Measurements from ENCODE around the gene IFT122.
"Not testable (repeated sequence)": the region's sequence is repeated elsewhere in the genome, so short reads cannot be mapped to it uniquely, and the experiment has no call there.

IFT122 gene

GRCh38 chr3:129487183-129487867 is 47.3 kb downstream of the IFT122 start:
- Histone ChIP-seq H3K9me3 (replicated peaks in 1 of 11) (no peaks in the 10 kb centered on the region), H3K4me1 (peaks cover 4 to 100% (median 8%) of the 10 kb centered on the region in 10 experiments; a peak in 15 of 20 replicates), H4K20me1 (no peaks in the 10 kb centered on the region), H3K36me3 (peaks cover 0 to 66% (median 20%) of the 10 kb centered on the region in 11 experiments; a peak in 18 of 22 replicates), H3K4me2 (peak overlapping the region in 3 of 11 experiments; percentile 55 to 82 (median 77); a peak in 6 of 22 replicates), H3K4me3 (no peak overlapping the region), H3K27ac (peak overlapping the region in 3 of 11 experiments; percentile 81 to 86 (median 85); a peak in 6 of 22 replicates), H3K27me3 (no peaks in the 10 kb centered on the region), H3K9ac (peak overlapping the region in 3 of 11 experiments; percentile 63 to 73 (median 67); a peak in 5 of 22 replicates)
- TF ChIP-seq Cebpa-rat (IDR thresholded peaks at IDR 0.05) = no peak

GRCh38 chr3:129487868-129488335 is 47.9 kb downstream of the IFT122 start:
- peaks cover 0 to 66% (median 23%) of the 10 kb centered on the region in 11 experiments; a peak in 17 of 22 replicates for H3K36me3 ChIP-seq
- peak overlapping the region in 3 of 11 experiments; percentile 81 to 86 (median 85); a peak in 6 of 22 replicates for H3K27ac ChIP-seq
- H3K27me3 ChIP-seq; H3K9me3 ChIP-seq (replicated peaks in 1 of 11); H4K20me1 ChIP-seq; H3K4me3 ChIP-seq: not testable (repeated sequence)
- peaks cover 4 to 95% (median 8%) of the 10 kb centered on the region in 10 experiments; a peak in 15 of 20 replicates for H3K4me1 ChIP-seq
- H3K9ac ChIP-seq = peak overlapping the region in 2 of 11 experiments; percentile 63 to 73; a peak in 4 of 22 replicates
- H3K4me2 ChIP-seq = peak overlapping the region in 3 of 11 experiments; percentile 55 to 82 (median 77); a peak in 6 of 22 replicates

GRCh38 chr3:129489258-129489657 is 49.2 kb downstream of the IFT122 start:
- H3K4me1 ChIP-seq = peaks cover 4 to 81% (median 8%) of the 10 kb centered on the region in 10 experiments; a peak in 15 of 20 replicates
- peak overlapping the region in 4 of 11 experiments; percentile 47 to 85 (median 69); a peak in 8 of 22 replicates for H3K27ac ChIP-seq
- not testable (repeated sequence) for H4K20me1 ChIP-seq; H3K9me3 ChIP-seq (replicated peaks in 1 of 11); H3K4me3 ChIP-seq; H3K27me3 ChIP-seq
- H3K4me2 ChIP-seq = peak overlapping the region in 3 of 11 experiments; percentile 18 to 80 (median 62); a peak in 5 of 22 replicates
- peak overlapping the region in 5 of 11 experiments; percentile 17 to 71 (median 54); a peak in 6 of 22 replicates for H3K9ac ChIP-seq
- peaks cover 0 to 65% (median 25%) of the 10 kb centered on the region in 11 experiments; a peak in 16 of 22 replicates for H3K36me3 ChIP-seq

- H3K9ac ChIP-seq = peak overlapping the region in 9 of 11 experiments; percentile 16 to 71 (median 33); a peak in 9 of 22 replicates
- peak overlapping the region in 7 of 11 experiments; percentile 7 to 80 (median 56); a peak in 10 of 22 replicates for H3K4me2 ChIP-seq
- H3K27ac ChIP-seq = peak overlapping the region in 9 of 11 experiments; percentile 34 to 85 (median 60); a peak in 14 of 22 replicates
These were observed 50.2 kb downstream of the IFT122 start for GRCh38 chr3:129490273-129490675.

GRCh38 chr3:129491077-129491476 is 51.1 kb downstream of the IFT122 start:
- Histone ChIP-seq H3K4me1 (peaks cover 4 to 63% (median 8%) of the 10 kb centered on the region in 10 experiments; a peak in 15 of 20 replicates), H3K36me3 (peaks cover 4 to 61% (median 26%) of the 10 kb centered on the region in 11 experiments; a peak in 16 of 22 replicates), H3K27ac (peak overlapping the region in 6 of 11 experiments; percentile 57 to 80 (median 69); a peak in 9 of 22 replicates), H3K4me2 (peak overlapping the region in 3 of 11 experiments; percentile 61 to 80 (median 62); a peak in 7 of 22 replicates), H3K9ac (peak overlapping the region in 7 of 11 experiments; percentile 17 to 61 (median 38); a peak in 6 of 22 replicates)
- H3K4me3 ChIP-seq; H3K9me3 ChIP-seq (replicated peaks in 1 of 11); H3K27me3 ChIP-seq; H4K20me1 ChIP-seq: not testable (repeated sequence)

More at GRCh38 chr3:129490273-129490675, 50.2 kb downstream of the IFT122 start:
- Histone ChIP-seq H3K36me3 (peaks cover 0 to 65% (median 26%) of the 10 kb centered on the region in 11 experiments; a peak in 15 of 22 replicates), H3K4me1 (peaks cover 4 to 71% (median 8%) of the 10 kb centered on the region in 10 experiments; a peak in 15 of 20 replicates), H3K4me3 (no peak overlapping the region), H3K9me3 (replicated peaks in 1 of 11) (no peaks in the 10 kb centered on the region), H4K20me1 (no peaks in the 10 kb centered on the region), H3K27me3 (no peaks in the 10 kb centered on the region)
- no peak for TF ChIP-seq Cebpa-rat (IDR thresholded peaks at IDR 0.05)

- Histone ChIP-seq H3K9ac (peak overlapping the region in 2 of 11 experiments; percentile 12 to 33; a peak in 1 of 22 replicates), H3K4me2 (peak overlapping the region in 2 of 11 experiments; percentile 61 to 80; a peak in 4 of 22 replicates), H3K27me3 (no peaks in the 10 kb centered on the region), H3K9me3 (replicated peaks in 1 of 11) (no peaks in the 10 kb centered on the region), H4K20me1 (no peaks in the 10 kb centered on the region), H3K4me3 (no peak overlapping the region), H3K36me3 (peaks cover 4 to 60% (median 26%) of the 10 kb centered on the region in 11 experiments; a peak in 16 of 22 replicates), H3K27ac (peak overlapping the region in 1 of 11 experiments; percentile 75; a peak in 2 of 22 replicates), H3K4me1 (peaks cover 4 to 56% (median 8%) of the 10 kb centered on the region in 10 experiments; a peak in 15 of 20 replicates)
- no peak for TF ChIP-seq Cebpa-rat (IDR thresholded peaks at IDR 0.05)
These were observed 51.8 kb downstream of the IFT122 start for GRCh38 chr3:129491794-129492193.

GRCh38 chr3:129492691-129493090 is 52.7 kb downstream of the IFT122 start:
- Histone ChIP-seq H3K4me3 (no peak overlapping the region), H3K9me3 (replicated peaks in 1 of 11) (no peaks in the 10 kb centered on the region), H3K9ac (no peak overlapping the region), H3K27ac (no peak overlapping the region), H3K36me3 (peaks cover 4 to 60% (median 26%) of the 10 kb centered on the region in 11 experiments; a peak in 15 of 22 replicates), H3K27me3 (no peaks in the 10 kb centered on the region), H3K4me2 (no peak overlapping the region), H4K20me1 (no peaks in the 10 kb centered on the region), H3K4me1 (peaks cover 4 to 47% (median 8%) of the 10 kb centered on the region in 10 experiments; a peak in 15 of 20 replicates)
- no peak for TF ChIP-seq Cebpa-rat (IDR thresholded peaks at IDR 0.05)

GRCh38 chr3:129493206-129493605 is 53.2 kb downstream of the IFT122 start:
- Histone ChIP-seq H3K27ac (no peak overlapping the region), H3K9me3 (replicated peaks in 1 of 11) (no peaks in the 10 kb centered on the region), H3K27me3 (no peaks in the 10 kb centered on the region), H3K36me3 (peaks cover 4 to 55% (median 26%) of the 10 kb centered on the region in 11 experiments; a peak in 15 of 22 replicates), H4K20me1 (no peaks in the 10 kb centered on the region), H3K9ac (no peak overlapping the region), H3K4me2 (no peak overlapping the region), H3K4me1 (peaks cover 4 to 42% (median 8%) of the 10 kb centered on the region in 10 experiments; a peak in 15 of 20 replicates), H3K4me3 (no peak overlapping the region)
- no peak for TF ChIP-seq Cebpa-rat (IDR thresholded peaks at IDR 0.05)

GRCh38 chr3:129494499-129494898 is 54.5 kb downstream of the IFT122 start:
- not testable (repeated sequence) for H3K9me3 ChIP-seq (replicated peaks in 1 of 11); H4K20me1 ChIP-seq; H3K27me3 ChIP-seq; H3K9ac ChIP-seq; H3K4me3 ChIP-seq; H3K27ac ChIP-seq; H3K4me2 ChIP-seq
- Histone ChIP-seq H3K4me1 (peaks cover 4 to 29% (median 8%) of the 10 kb centered on the region in 10 experiments; a peak in 15 of 20 replicates), H3K36me3 (peaks cover 4 to 55% (median 26%) of the 10 kb centered on the region in 11 experiments; a peak in 15 of 22 replicates)

GRCh38 chr3:129495006-129495639 is 55.1 kb downstream of the IFT122 start:
- H3K9ac ChIP-seq; H3K9me3 ChIP-seq (replicated peaks in 1 of 11); H3K4me3 ChIP-seq; H4K20me1 ChIP-seq; H3K27ac ChIP-seq; H3K4me2 ChIP-seq; H3K27me3 ChIP-seq: not testable (repeated sequence)
- peaks cover 7 to 60% (median 30%) of the 10 kb centered on the region in 11 experiments; a peak in 16 of 22 replicates for H3K36me3 ChIP-seq
- peaks cover 4 to 23% (median 8%) of the 10 kb centered on the region in 10 experiments; a peak in 15 of 20 replicates for H3K4me1 ChIP-seq

GRCh38 chr3:129497876-129498275 is 57.9 kb downstream of the IFT122 start:
- H3K4me3 ChIP-seq; H3K4me1 ChIP-seq; H4K20me1 ChIP-seq; H3K9ac ChIP-seq; H3K27me3 ChIP-seq; H3K27ac ChIP-seq; H3K9me3 ChIP-seq (replicated peaks in 1 of 11); H3K4me2 ChIP-seq: not testable (repeated sequence)
- peaks cover 23 to 68% (median 41%) of the 10 kb centered on the region in 11 experiments; a peak in 19 of 22 replicates for H3K36me3 ChIP-seq
